ENCODE measurements around the gene CRIM1. TPM values are rescaled to one million over a fixed set of nuclear protein-coding genes. Genes with fewer than 3 reads are reported as not detected.

CRIM1 gene
- total and polyA plus RNA-seq, 2 experiments from 2014 or later = 76.4 to 485 TPM

GRCh38 chr2:36441065-36441625 lies 85.6 kb downstream of the CRIM1 start:
- peaks cover 57% of the 10 kb centered on the region for H3K36me3 ChIP-seq (ENCODE audit: low read depth)
- peak overlapping the region; percentile 87 for H3K27ac ChIP-seq
- DNase-seq = no peak
- H3F3A ChIP-seq (ENCODE audit: insufficient read depth) = peaks cover 98% of the 10 kb centered on the region
- H2AFZ ChIP-seq = no peak overlapping the region
- TF ChIP-seq EZH2 (IDR thresholded peaks at IDR 0.05; ENCODE audit: insufficient read depth, poor library complexity, severe bottlenecking) = no peak
- no peak for TF ChIP-seq EZH2phosphoT487 (IDR thresholded peaks at IDR 0.05; ENCODE audit: insufficient read depth, low read depth)
- no peaks in the 10 kb centered on the region for H3K27me3 ChIP-seq (replicated peaks; ENCODE audit: insufficient read depth)
- peak overlapping the region; percentile 41; the same call in 1 of the 2 replicates for H3K9ac ChIP-seq
- H3K9me2 ChIP-seq (ENCODE audit: insufficient read depth) = no peaks in the 10 kb centered on the region
- H4K20me1 ChIP-seq (ENCODE audit: insufficient read depth) = no peaks in the 10 kb centered on the region
- 92 to 96% methylated on average over 13 of the region's 13 CpGs for WGBS, 2 experiments (ENCODE audit: low coverage in 1 of 2, low lambda C conversion rate in 2 of 2, missing lambda C conversion rate in 2 of 2)
- in situ Hi-C loops (cut with MboI) = no loop called here
- no peak overlapping the region for H3K4me3 ChIP-seq
- H3K9me3 ChIP-seq (ENCODE audit: low read depth) = no peaks in the 10 kb centered on the region
- H3K4me1 ChIP-seq (ENCODE audit: insufficient read depth) = peaks cover 52% of the 10 kb centered on the region
- H3K79me2 ChIP-seq (ENCODE audit: insufficient read depth) = peaks cover 93% of the 10 kb centered on the region
- peak overlapping the region; percentile 2 for H3K4me2 ChIP-seq (ENCODE audit: unreplicated experiment)

- WGBS, 2 experiments (ENCODE audit: low coverage in 1 of 2, low lambda C conversion rate in 2 of 2, missing lambda C conversion rate in 2 of 2) = 32 to 43% methylated on average over 6 of the region's 6 CpGs
- H3K9me3 ChIP-seq (ENCODE audit: low read depth) = no peaks in the 10 kb centered on the region
- no peaks in the 10 kb centered on the region for H3K9me2 ChIP-seq (ENCODE audit: insufficient read depth)
- TF ChIP-seq EZH2phosphoT487 (IDR thresholded peaks at IDR 0.05; ENCODE audit: insufficient read depth, low read depth) (no peak), EZH2 (IDR thresholded peaks at IDR 0.05; ENCODE audit: insufficient read depth, poor library complexity, severe bottlenecking) (no peak)
- peaks cover 98% of the 10 kb centered on the region for H3F3A ChIP-seq (ENCODE audit: insufficient read depth)
- H3K4me1 ChIP-seq (ENCODE audit: insufficient read depth) = peaks cover 48% of the 10 kb centered on the region
- no peaks in the 10 kb centered on the region for H4K20me1 ChIP-seq (ENCODE audit: insufficient read depth)
- H3K27me3 ChIP-seq (replicated peaks; ENCODE audit: insufficient read depth) = no peaks in the 10 kb centered on the region
- no peak overlapping the region for H3K4me3 ChIP-seq
- H3K79me2 ChIP-seq (ENCODE audit: insufficient read depth) = peaks cover 93% of the 10 kb centered on the region
- H3K36me3 ChIP-seq (ENCODE audit: low read depth) = peaks cover 63% of the 10 kb centered on the region
- no peak overlapping the region for H2AFZ ChIP-seq
- H3K4me2 ChIP-seq (ENCODE audit: unreplicated experiment) = peak overlapping the region; percentile 2
- H3K9ac ChIP-seq = peak overlapping the region; percentile 41; the same call in 1 of the 2 replicates
- H3K27ac ChIP-seq = peak overlapping the region; percentile 87
- in situ Hi-C loops (cut with MboI) = no loop called here
- peak; percentile 83 for DNase-seq
Observed at GRCh38 chr2:36441816-36442215, 86.2 kb downstream of the CRIM1 start.

- H3K27me3 ChIP-seq (replicated peaks; ENCODE audit: insufficient read depth) = no peaks in the 10 kb centered on the region
- peaks cover 100% of the 10 kb centered on the region for H3F3A ChIP-seq (ENCODE audit: insufficient read depth)
- no peak overlapping the region for H3K9ac ChIP-seq
- H4K20me1 ChIP-seq (ENCODE audit: insufficient read depth) = no peaks in the 10 kb centered on the region
- peaks cover 89% of the 10 kb centered on the region for H3K36me3 ChIP-seq (ENCODE audit: low read depth)
- H3K4me3 ChIP-seq = no peak overlapping the region
- no peak overlapping the region for H2AFZ ChIP-seq
- no peaks in the 10 kb centered on the region for H3K9me2 ChIP-seq (ENCODE audit: insufficient read depth)
- peaks cover 100% of the 10 kb centered on the region for H3K79me2 ChIP-seq (ENCODE audit: insufficient read depth)
- TF ChIP-seq EZH2phosphoT487 (IDR thresholded peaks at IDR 0.05; ENCODE audit: insufficient read depth, low read depth) (no peak), EZH2 (IDR thresholded peaks at IDR 0.05; ENCODE audit: insufficient read depth, poor library complexity, severe bottlenecking) (no peak)
- no peak overlapping the region for H3K4me2 ChIP-seq (ENCODE audit: unreplicated experiment)
- DNase-seq = no peak
- WGBS, 2 experiments (ENCODE audit: low coverage in 1 of 2, low lambda C conversion rate in 2 of 2, missing lambda C conversion rate in 2 of 2) = 96 to 99% methylated on average over 7 of the region's 7 CpGs
- H3K9me3 ChIP-seq (ENCODE audit: low read depth) = no peaks in the 10 kb centered on the region
- peaks cover 35% of the 10 kb centered on the region for H3K4me1 ChIP-seq (ENCODE audit: insufficient read depth)
- no peak overlapping the region; the same call in 1 of the 2 replicates for H3K27ac ChIP-seq
- in situ Hi-C loops (cut with MboI) = no loop called here
Observed at GRCh38 chr2:36444216-36444936, 88.8 kb downstream of the CRIM1 start.

GRCh38 chr2:36445185-36445866 lies 89.7 kb downstream of the CRIM1 start:
- 94 to 97% methylated on average over 8 of the region's 8 CpGs for WGBS, 2 experiments (ENCODE audit: low coverage in 1 of 2, low lambda C conversion rate in 2 of 2, missing lambda C conversion rate in 2 of 2)
- Histone ChIP-seq H3K4me3 (no peak overlapping the region), H3K79me2 (ENCODE audit: insufficient read depth) (peaks cover 100% of the 10 kb centered on the region), H2AFZ (no peak overlapping the region), H3K9me3 (ENCODE audit: low read depth) (no peaks in the 10 kb centered on the region), H3F3A (ENCODE audit: insufficient read depth) (peaks cover 100% of the 10 kb centered on the region), H3K36me3 (ENCODE audit: low read depth) (peaks cover 98% of the 10 kb centered on the region), H3K9ac (no peak overlapping the region), H3K27ac (peak overlapping the region; percentile 34; the same call in 1 of the 2 replicates), H3K9me2 (ENCODE audit: insufficient read depth) (no peaks in the 10 kb centered on the region), H3K27me3 (replicated peaks; ENCODE audit: insufficient read depth) (no peaks in the 10 kb centered on the region), H3K4me1 (ENCODE audit: insufficient read depth) (peaks cover 43% of the 10 kb centered on the region), H3K4me2 (ENCODE audit: unreplicated experiment) (no peak overlapping the region), H4K20me1 (ENCODE audit: insufficient read depth) (no peaks in the 10 kb centered on the region)
- in situ Hi-C loops (cut with MboI) = no loop called here
- no peak for DNase-seq
- no peak for TF ChIP-seq EZH2phosphoT487 (IDR thresholded peaks at IDR 0.05; ENCODE audit: insufficient read depth, low read depth)
- TF ChIP-seq EZH2 (IDR thresholded peaks at IDR 0.05; ENCODE audit: insufficient read depth, poor library complexity, severe bottlenecking) = no peak

Data from GM23248 (cell line).